Measurements from ENCODE around the gene DCTN4.

- TF ChIP-seq EZH2 (IDR thresholded peaks at IDR 0.05; ENCODE audit: borderline replicate concordance, low read depth, low read length, poor library complexity, severe bottlenecking) (no peak), CTCF (conservative IDR thresholded peaks at IDR 0.05; ENCODE audit: low read depth, low read length) (no peak)
Observed at GRCh38 chr5:150780816-150781221, 22.0 kb upstream of the DCTN4 start.

Measured in A673 (cell line).